GM21390 (cell line): ENCODE results near the gene KCND2.

Experiments
- ATAC-seq: cut with Tn5 transposase; IDR thresholded peaks from one replicate; pipeline ENCODE4 v1.9.1; 2021; ENCODE audit not compliant: unreplicated experiment

KCND2 gene

GRCh38 chr7:120797026-120797645 is 524.2 kb downstream of the KCND2 start:
- no peak for ATAC-seq

- ATAC-seq, result no peak
Observed at GRCh38 chr7:120799147-120799546, 526.2 kb downstream of the KCND2 start.
